ENCODE results near the gene NFYC.

GRCh38 chr1:40711465-40712404 is 20.2 kb downstream of the NFYC start:
- TF ChIP-seq CTCF (IDR thresholded peaks at IDR 0.05) (no peak), POLR2A (IDR thresholded peaks at IDR 0.05) (no peak)

Measured in uterus (tissue), 2 donors.